OCI-LY7 (cell line): Measurements from ENCODE around the gene ANKRD1. TPM values are rescaled to one million over a fixed set of nuclear protein-coding genes. Genes with fewer than 3 reads are reported as not detected.
"Not testable (repeated sequence)": the region's sequence is repeated elsewhere in the genome, so short reads cannot be mapped to it uniquely, and the experiment has no call there.

Source experiments
- BruUV-seq: library from RNA; stranded (reverse); fragments of 400-500 nt; replicated peaks from 2 replicates; lab custom pipeline; 2021; lab: Mats Ljungman, UMichigan
- CTCF ChIA-PET: fragments of 300-600 bp; sonication (Branson Sonifier 250); formaldehyde crosslinking; loops from one replicate; lab custom pipeline; 2022; ENCODE audit warnings: antibody characterized with exemption; ENCODE audit not compliant: unreplicated experiment; lab: Charles Lee
- POLR2A ChIA-PET: fragments of 300-600 bp; sonication (Branson Sonifier 250); formaldehyde crosslinking; loops from one replicate; lab custom pipeline; 2022; ENCODE audit warnings: antibody characterized with exemption; lab: Charles Lee
- DNase-seq: peaks from one replicate; pipeline ENCODE4 v3.0.0-alpha.2; 2015; ENCODE audit warnings: low spot score
- H2AFZ ChIP-seq: fragments of 200-600 bp; sonication (generic), shearing (Covaris generic); 2 replicates; pipeline ENCODE4 v1.6.1; 2014; ENCODE audit warnings: mild to moderate bottlenecking, antibody characterized with exemption, low read length, moderate library complexity
- H3K27ac ChIP-seq: fragments of 200-600 bp; sonication (generic); 2 replicates; pipeline ENCODE4 v1.5.1; 2014; ENCODE audit warnings: mixed run types, low read depth, mild to moderate bottlenecking, moderate library complexity, low read length, inconsistent platforms; ENCODE audit not compliant: poor library complexity, severe bottlenecking
- H3K36me3 ChIP-seq: fragments of 200-600 bp; sonication (generic); 2 replicates; pipeline ENCODE4 v1.6.1; 2014; ENCODE audit warnings: mild to moderate bottlenecking, antibody characterized with exemption, low read length, moderate library complexity, mixed read lengths; ENCODE audit not compliant: insufficient read depth
- H3K4me1 ChIP-seq: fragments of 200-600 bp; sonication (generic); 2 replicates; pipeline ENCODE4 v1.5.1; 2014; ENCODE audit warnings: mild to moderate bottlenecking, low read length; ENCODE audit not compliant: insufficient read depth, poor library complexity, severe bottlenecking
- H3K4me2 ChIP-seq: fragments of 200-600 bp; sonication (generic); 2 replicates; pipeline ENCODE4 v1.6.1; 2014; ENCODE audit warnings: mild to moderate bottlenecking, low read length
- H3K4me3 ChIP-seq: fragments of 200-600 bp; sonication (generic); 2 replicates; pipeline ENCODE4 v1.5.1; 2014; ENCODE audit warnings: mild to moderate bottlenecking, low read depth, low read length; ENCODE audit not compliant: poor library complexity, severe bottlenecking
- H3K79me2 ChIP-seq: fragments of 200-600 bp; sonication (generic); 2 replicates; pipeline ENCODE4 v1.6.1; 2016; ENCODE audit warnings: low read depth, mild to moderate bottlenecking, low read length, moderate library complexity, mixed read lengths; ENCODE audit not compliant: insufficient read depth
- H3K9me2 ChIP-seq: fragments of 200-600 bp; sonication (generic); 2 replicates; pipeline ENCODE4 v1.6.1; 2016; ENCODE audit warnings: mild to moderate bottlenecking, low read length, mixed read lengths; ENCODE audit not compliant: insufficient read depth
- H3K9me3 ChIP-seq: fragments of 200-600 bp; sonication (generic); 2 replicates; pipeline ENCODE4 v1.6.1; 2014; ENCODE audit warnings: mild to moderate bottlenecking, mixed run types, low read length, mixed read lengths
- H4K20me1 ChIP-seq: fragments of 200-600 bp; sonication (generic); 2 replicates; pipeline ENCODE4 v1.6.1; 2014; ENCODE audit warnings: mild to moderate bottlenecking, antibody characterized with exemption, low read length, moderate library complexity, mixed read lengths; ENCODE audit not compliant: insufficient read depth
- CTCF ChIP-seq: fragments of 200-600 bp; sonication (generic); conservative IDR thresholded peaks from 2 replicates; pipeline ENCODE4 v1.5.1; 2014; ENCODE audit warnings: mild to moderate bottlenecking, antibody characterized with exemption, low read length, moderate library complexity, mixed read lengths
- EZH2phosphoT487 ChIP-seq: fragments of 200-600 bp; sonication (generic); IDR thresholded peaks from 2 replicates; pipeline ENCODE4 v1.6.1; 2018; ENCODE audit warnings: low read depth, borderline replicate concordance, mild to moderate bottlenecking, mixed run types, antibody characterized with exemption, low read length, moderate library complexity, mixed read lengths
- intact Hi-C: fragments of 100-400 bp; cut with micrococcal nuclease; formaldehyde crosslinking; loops from one replicate; pipeline ENCODE4 v1.10.0; 2022; ENCODE audit not compliant: unreplicated experiment
- total RNA-seq, 2 experiments: library from RNA; depleted of rRNA in 1 of 2; stranded (reverse); fragments of >200 nt in 1 of 2; shearing (Covaris generic) in 1 of 2; gene quantifications; 2 replicates each; pipeline ENCODE4 v1.2.3, GENCODE V29; 2014 to 2022

Gene ANKRD1
- total RNA-seq, 2 experiments from 2014 or later: not detected

- Histone ChIP-seq H3K9me2 (no peaks in the 10 kb centered on the region), H4K20me1 (peaks cover 5% of the 10 kb centered on the region; the same call in 1 of the 2 replicates), H3K79me2 (no peaks in the 10 kb centered on the region), H3K36me3 (peaks cover 97% of the 10 kb centered on the region), H3K4me3 (no peak overlapping the region), H3K27ac (no peak overlapping the region), H3K4me1 (no peaks in the 10 kb centered on the region), H3K9me3 (no peaks in the 10 kb centered on the region), H2AFZ (no peak overlapping the region), H3K4me2 (no peak overlapping the region)
- BruUV-seq: no TSS peak
- ChIA-PET POLR2A (interaction anchor here (0.8 to 1.2 kb wide), 4 partner anchors 9 to 17 kb away, joined by 3 to 5 read pairs (median 3); partner anchors contain the start of gene RPP30), CTCF (no interaction called here)
- TF ChIP-seq EZH2phosphoT487 (no peak), CTCF (no peak)
- intact Hi-C loops: no loop called here
- DNase-seq: no peak
These were observed 36.5 kb downstream of the ANKRD1 start for GRCh38 chr10:90884431-90884830.

- H3K9me2 ChIP-seq, H3K79me2 ChIP-seq, BruUV-seq, H3K4me2 ChIP-seq, H4K20me1 ChIP-seq, H3K4me1 ChIP-seq, intact Hi-C loops, H2AFZ ChIP-seq, CTCF ChIA-PET, H3K4me3 ChIP-seq, H3K9me3 ChIP-seq, H3K27ac ChIP-seq: not testable (repeated sequence)
- peaks cover 97% of the 10 kb centered on the region for H3K36me3 ChIP-seq
- peak; percentile 84 for TF ChIP-seq CTCF
- POLR2A ChIA-PET: interaction anchor here (0.7 to 1.2 kb wide), 4 partner anchors 9 to 361 kb away, joined by 3 to 4 read pairs (median 4); partner anchors contain the start of gene RPP30
- peak; percentile 50 for DNase-seq
These were observed 40.7 kb downstream of the ANKRD1 start for GRCh38 chr10:90880059-90880719.

GRCh38 chr10:90879062-90879461 lies 41.8 kb downstream of the ANKRD1 start:
- no TSS peak for BruUV-seq
- ChIA-PET CTCF (no interaction called here), POLR2A (interaction anchor here (0.5 to 1.2 kb wide), 5 partner anchors 7 to 371 kb away, joined by 3 to 4 read pairs (median 4); partner anchors contain the start of gene RPP30)
- Histone ChIP-seq H4K20me1 (peaks cover 6% of the 10 kb centered on the region; the same call in 1 of the 2 replicates), H3K36me3 (peaks cover 89% of the 10 kb centered on the region), H3K79me2 (peaks cover 12% of the 10 kb centered on the region; the same call in 1 of the 2 replicates), H3K27ac (no peak overlapping the region), H3K4me3 (no peak overlapping the region), H3K9me3 (no peaks in the 10 kb centered on the region), H3K9me2 (no peaks in the 10 kb centered on the region), H2AFZ (no peak overlapping the region), H3K4me2 (no peak overlapping the region), H3K4me1 (peaks cover 6% of the 10 kb centered on the region)
- intact Hi-C loops: loop anchor here (10.0 kb wide), 1 partner anchor 916 kb away; the partner anchor contains the start of gene TNKS2
- DNase-seq: no peak
- no peak for TF ChIP-seq EZH2phosphoT487
- TF ChIP-seq CTCF: no peak
